SIG-M5 treated with dmso at 0.1 percent for 504 hours (cell line): ENCODE data around the gene HOXB9.

ENCODE experiments used
- DNase-seq: peaks from one replicate; lab custom pipeline; 2025; ENCODE audit not compliant: unreplicated experiment; lab: John Stamatoyannopoulos, UW

Gene HOXB9

GRCh38 chr17:48599354-48599753 lies 26.8 kb downstream of the HOXB9 start:
- no peak for DNase-seq

- no peak for DNase-seq
These were observed 27.4 kb downstream of the HOXB9 start for GRCh38 chr17:48598736-48599135.

DNA sequence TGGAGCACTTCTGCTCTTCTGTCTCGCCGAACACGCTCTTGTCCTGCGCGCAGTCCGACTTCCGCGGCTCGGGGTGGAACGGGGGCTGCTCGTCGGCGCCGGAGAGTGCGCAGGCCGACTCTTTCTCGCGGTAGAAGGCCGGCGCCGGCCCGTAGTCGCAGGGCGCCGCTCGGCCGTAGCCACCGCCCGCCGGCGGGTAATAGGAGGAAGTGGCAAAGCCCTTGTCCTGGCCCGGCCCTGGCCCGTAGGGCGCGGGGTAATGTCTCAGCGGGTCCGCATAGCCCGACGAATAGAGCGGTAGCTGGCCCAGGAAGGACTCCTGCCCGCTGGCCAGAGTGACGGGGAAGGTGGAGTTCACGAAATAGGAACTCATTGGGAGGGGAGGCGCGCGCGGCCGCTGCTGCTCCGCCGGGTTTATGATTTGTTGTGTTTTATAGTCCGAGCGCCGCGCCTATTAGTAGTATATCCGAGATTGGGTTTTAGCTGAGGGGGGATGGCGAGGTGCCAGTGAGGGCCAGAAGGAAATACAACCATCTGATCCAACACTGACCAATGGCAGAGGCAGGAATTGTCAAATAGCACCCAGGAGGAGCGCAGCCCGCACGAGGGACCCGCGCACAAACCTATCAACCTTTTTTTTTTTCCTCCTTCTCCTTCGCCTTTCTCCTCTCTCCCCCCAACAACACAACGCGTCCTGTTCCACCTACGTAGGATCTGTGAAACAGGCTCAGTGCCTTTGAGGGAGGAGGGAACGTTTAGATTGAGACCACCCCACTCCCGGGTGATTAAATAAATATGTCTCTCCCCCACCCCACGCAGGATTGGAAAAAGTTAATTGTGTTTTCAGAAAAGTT lies 28.2 kb downstream of the HOXB9 start:
- DNase-seq, result no peak

DNA sequence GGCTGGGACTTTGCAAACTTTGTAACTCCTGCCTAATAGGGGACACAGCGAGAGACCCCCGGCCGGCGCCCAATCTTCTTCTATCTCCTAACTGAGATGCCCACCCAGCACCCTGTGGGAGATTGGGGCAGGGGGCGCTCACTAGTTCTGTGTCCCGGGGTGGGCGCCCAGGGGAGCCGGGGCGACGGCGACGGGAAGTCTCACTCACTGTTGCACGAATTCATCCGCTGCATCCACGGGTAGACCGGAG lies 28.7 kb downstream of the HOXB9 start:
- no peak for DNase-seq

DNA sequence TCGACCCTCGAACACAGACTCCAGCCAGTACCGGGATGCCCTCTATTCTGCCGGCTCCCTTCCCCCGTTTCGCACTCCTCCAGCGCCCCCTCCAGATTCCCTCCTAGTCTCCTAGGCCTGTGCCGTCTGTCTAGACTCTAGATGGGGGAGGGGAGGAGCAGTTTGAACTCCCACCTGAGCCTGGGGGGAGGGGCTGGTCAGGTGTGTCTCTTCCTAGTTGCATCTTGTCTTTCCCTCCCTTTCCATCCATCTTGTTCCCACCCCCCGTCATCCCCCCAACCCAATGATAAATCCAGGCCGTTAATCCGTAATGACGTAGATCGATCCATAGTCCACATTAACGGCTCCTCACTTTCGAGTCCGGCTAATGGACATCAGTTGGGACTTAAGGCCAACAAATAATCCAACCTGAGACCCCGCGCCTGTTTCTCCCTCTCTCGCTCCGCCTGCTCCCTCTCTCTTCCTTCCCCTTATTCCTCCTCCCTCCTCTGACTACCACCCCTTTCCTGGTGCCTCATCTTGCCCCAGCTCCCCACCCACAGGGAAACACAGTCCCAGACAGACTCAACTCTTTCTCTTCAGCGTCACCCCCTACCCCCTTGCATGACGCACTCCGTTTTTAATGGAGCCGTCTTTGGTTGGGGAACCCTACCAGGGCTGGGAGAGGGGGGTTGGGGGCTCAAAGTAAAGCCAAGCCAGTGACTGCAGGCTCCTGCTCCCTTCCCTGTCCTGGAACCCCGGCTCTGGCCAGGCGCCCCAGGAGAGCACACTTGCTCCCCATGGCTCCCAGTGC lies 29.2 kb downstream of the HOXB9 start:
- no peak for DNase-seq

GRCh38 chr17:48596000-48596734 lies 30.0 kb downstream of the HOXB9 start:
- DNase-seq, result no peak

- DNase-seq, result no peak
These were observed 30.7 kb downstream of the HOXB9 start for GRCh38 chr17:48595278-48595999.

DNA sequence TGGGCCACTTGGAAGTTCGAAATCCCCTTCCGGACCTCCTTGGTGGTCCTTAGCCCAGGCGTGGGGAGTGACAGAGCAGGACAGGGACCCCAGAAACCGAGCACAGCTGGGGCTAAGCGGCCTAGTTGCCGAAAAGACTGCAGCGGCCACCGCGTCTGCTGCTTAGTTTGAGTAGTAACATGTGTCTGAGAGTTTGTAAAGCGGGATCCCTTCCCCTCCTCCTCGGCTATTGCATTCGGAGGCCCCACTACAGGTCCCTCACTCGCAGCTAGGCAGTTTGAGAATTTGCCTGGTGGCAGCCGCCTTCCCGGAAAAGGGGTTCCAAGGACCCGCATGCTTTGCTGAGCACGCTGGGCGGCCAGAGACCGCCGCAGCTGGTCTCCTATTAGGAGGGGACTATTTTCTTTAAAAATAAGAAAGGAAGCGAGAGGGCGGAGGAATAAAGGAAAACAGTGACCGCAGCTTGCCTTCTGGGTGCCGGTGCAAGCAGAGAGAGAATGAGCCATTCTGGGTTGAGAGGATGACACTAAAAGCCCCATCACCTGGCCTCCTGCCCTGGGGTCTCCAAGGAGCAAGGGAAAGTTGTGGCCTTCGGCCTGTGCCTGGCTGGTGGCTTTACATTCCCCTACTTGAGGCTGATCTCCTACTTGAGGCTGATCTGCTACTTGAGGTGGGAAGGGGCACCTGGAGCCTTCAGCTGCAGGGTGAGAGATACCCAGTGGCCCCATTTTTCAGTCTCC lies 31.4 kb downstream of the HOXB9 start:
- no peak for DNase-seq

DNA sequence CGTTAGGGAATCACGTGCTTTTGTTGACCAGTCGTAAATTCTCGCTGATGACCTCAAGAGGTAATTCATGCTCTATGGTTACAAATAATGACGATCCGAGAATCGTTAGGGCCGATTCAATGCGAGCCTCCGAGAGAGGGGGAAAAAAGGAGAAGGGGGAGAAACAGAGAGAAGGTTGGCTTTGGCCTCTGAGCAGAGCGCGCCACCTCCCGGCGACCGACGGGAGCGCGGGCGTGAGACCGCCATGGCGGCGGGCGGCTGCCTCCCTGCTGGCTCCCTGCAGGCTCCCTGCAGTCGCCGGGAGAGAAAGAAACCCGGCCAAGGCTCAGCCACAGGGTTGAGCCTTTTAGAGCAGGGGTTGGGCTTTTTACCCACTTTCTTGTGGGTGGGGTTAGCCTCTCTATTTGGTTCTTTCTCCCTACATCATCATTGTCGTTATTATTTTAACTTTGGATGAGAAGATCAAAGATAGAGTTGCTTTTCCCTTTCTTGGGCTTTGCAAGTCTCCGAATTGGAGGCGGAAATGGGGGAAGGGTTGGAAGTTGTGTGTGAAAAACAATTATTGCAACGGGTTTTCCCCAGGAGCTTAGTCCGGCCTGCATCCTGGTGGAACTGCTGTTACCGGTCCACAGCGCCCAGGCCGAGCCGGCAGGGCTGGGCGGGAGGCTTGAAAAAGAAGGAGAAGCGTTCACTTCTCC lies 32.2 kb downstream of the HOXB9 start:
- DNase-seq, result peak; percentile 78

GRCh38 chr17:48593126-48593829 lies 32.9 kb downstream of the HOXB9 start, which contains the start of gene HOXB5:
Gene HOXB5, minus strand, starts transcription at chr17:48593779. Its CDS starts 97 bp downstream, at chr17:48593682.
- no peak for DNase-seq

GRCh38 chr17:48592577-48592976 lies 33.6 kb downstream of the HOXB9 start:
- DNase-seq, result no peak

- DNase-seq, result no peak
These were observed 34.1 kb downstream of the HOXB9 start for GRCh38 chr17:48592057-48592514.

DNA sequence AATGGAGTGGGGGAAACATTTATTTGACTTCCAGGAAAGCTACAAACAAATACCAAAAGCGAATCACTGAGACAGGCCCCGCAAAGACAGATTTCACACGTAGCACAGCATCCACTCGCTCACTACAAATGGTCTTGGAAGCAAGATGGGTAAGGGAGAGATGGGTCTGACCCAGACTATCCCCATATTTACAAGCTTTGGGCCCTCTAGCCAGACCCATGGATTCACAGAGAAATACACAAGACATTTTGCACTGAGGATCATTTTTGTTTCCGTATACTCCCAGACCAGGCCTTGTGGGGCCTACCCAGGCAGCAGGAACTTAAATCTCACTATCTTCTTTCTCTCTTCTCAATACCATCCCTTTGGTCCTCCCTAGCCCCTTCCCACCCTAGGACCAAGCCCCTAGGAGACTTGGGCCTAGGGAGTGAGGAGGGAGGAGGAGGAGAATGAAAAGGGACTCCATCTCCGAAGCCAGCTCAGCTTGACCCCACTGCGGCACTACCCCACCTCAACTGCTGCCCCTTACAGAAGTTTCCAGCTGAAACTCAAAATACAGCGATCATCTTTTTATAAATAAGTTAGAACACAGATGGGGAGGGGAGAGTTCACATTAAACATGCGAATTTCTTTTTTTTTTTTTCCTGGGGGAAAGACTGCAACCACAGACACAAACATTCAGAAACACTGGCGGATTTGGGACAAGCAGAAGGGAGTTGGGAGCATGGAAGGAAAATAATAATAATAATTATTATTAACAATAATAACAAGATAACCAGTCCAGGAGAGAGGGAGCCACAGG lies 34.7 kb downstream of the HOXB9 start:
- no peak for DNase-seq

GRCh38 chr17:48590607-48591161 lies 35.5 kb downstream of the HOXB9 start:
- DNase-seq, result no peak

GRCh38 chr17:48589831-48590606 lies 36.1 kb downstream of the HOXB9 start, which contains the start of gene HOXB3:
Gene HOXB3, minus strand, starts transcription at chr17:48590241. Its CDS starts 37,767 bp downstream, at chr17:48552474.
- DNase-seq, result no peak

GRCh38 chr17:48589060-48589830 lies 36.9 kb downstream of the HOXB9 start:
- DNase-seq, result no peak
